Muscle layer of colon (tissue), 2 donors: ENCODE results near the gene PNLIPRP3.

Experiments
- H3K27ac ChIP-seq: one replicate; pipeline ENCODE4 v1.7.0; 2013; ENCODE audit warnings: low read depth, mild to moderate bottlenecking, low read length, moderate library complexity
- H3K27me3 ChIP-seq, 2 donors: one replicate each; pipeline ENCODE4 v1.7.0; 2013; ENCODE audit warnings: low read length in 2 of 2, mild to moderate bottlenecking in 2 of 2; ENCODE audit not compliant: insufficient read depth in 2 of 2, control insufficient read depth in 1 of 2
- H3K36me3 ChIP-seq: one replicate; pipeline ENCODE4 v1.7.0; 2013; ENCODE audit warnings: mild to moderate bottlenecking, low read length; ENCODE audit not compliant: insufficient read depth
- H3K4me1 ChIP-seq: one replicate; pipeline ENCODE4 v1.7.0; 2013; ENCODE audit warnings: mild to moderate bottlenecking, low read length; ENCODE audit not compliant: insufficient read depth
- H3K4me3 ChIP-seq, 2 donors: one replicate each; pipeline ENCODE4 v1.7.0; 2013; ENCODE audit warnings: low read length in 2 of 2, low read depth in 1 of 2, mild to moderate bottlenecking in 1 of 2, moderate library complexity in 1 of 2
- H3K9ac ChIP-seq: one replicate; pipeline ENCODE4 v1.7.0; 2013; ENCODE audit warnings: low read length
- H3K9me3 ChIP-seq: one replicate; pipeline ENCODE4 v1.7.0; 2013; ENCODE audit warnings: mild to moderate bottlenecking, low read length
- donor health status: abdominal sarcoma.
- donor health status: Adenocarcinoma of cecum.

Gene PNLIPRP3

GRCh38 chr10:116476461-116476860 lies 48.8 kb downstream of the PNLIPRP3 start:
- Histone ChIP-seq H3K36me3 (no peaks in the 10 kb centered on the region), H3K4me3 (no peak overlapping the region), H3K27ac (no peak overlapping the region), H3K4me1 (peaks cover 14% of the 10 kb centered on the region), H3K27me3 (no peaks in the 10 kb centered on the region), H3K9ac (no peak overlapping the region), H3K9me3 (no peaks in the 10 kb centered on the region)

- Histone ChIP-seq H3K36me3 (no peaks in the 10 kb centered on the region), H3K27me3 (no peaks in the 10 kb centered on the region), H3K9ac (no peak overlapping the region), H3K27ac (no peak overlapping the region), H3K9me3 (no peaks in the 10 kb centered on the region), H3K4me3 (no peak overlapping the region), H3K4me1 (peaks cover 7% of the 10 kb centered on the region)
Observed at GRCh38 chr10:116477986-116478664, 50.5 kb downstream of the PNLIPRP3 start.

DNA sequence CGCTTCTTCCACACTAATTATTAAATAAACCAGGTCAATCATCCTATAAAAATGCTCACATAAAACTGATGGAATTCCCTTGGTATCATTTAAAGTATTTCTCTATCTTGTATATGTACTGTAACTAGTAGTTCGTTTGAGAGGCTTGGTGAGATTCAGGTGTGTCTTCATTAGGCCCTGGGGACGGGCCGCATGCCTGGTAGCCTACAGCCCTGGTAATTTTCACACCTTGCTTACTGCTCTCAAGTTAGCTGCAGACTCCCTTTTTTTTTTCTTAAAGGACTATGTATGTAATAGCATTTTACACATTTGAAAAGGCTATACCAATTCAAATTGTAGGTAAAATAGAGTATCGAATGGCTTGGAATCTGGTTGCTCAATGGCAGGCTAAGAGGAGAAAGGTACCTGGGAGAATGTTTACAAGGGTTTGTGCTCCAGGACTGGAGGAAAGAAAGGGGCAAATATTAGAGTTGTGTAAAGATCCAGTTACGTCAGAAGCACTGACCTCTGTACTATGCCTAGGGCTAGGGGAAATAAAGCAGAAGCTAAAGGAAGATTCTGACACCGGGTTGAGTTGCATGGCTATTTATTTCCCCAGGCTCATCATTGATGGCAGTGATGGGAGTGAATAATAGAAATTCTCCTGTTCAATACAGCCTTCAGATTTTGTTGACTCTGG lies 59.3 kb downstream of the PNLIPRP3 start:
- H3K27me3 ChIP-seq = no peaks in the 10 kb centered on the region
- no peak overlapping the region for H3K9ac ChIP-seq
- no peak overlapping the region for H3K4me3 ChIP-seq
- H3K4me1 ChIP-seq = no peaks in the 10 kb centered on the region
- no peaks in the 10 kb centered on the region for H3K36me3 ChIP-seq
- no peaks in the 10 kb centered on the region for H3K9me3 ChIP-seq
- H3K27ac ChIP-seq = no peak overlapping the region

DNA sequence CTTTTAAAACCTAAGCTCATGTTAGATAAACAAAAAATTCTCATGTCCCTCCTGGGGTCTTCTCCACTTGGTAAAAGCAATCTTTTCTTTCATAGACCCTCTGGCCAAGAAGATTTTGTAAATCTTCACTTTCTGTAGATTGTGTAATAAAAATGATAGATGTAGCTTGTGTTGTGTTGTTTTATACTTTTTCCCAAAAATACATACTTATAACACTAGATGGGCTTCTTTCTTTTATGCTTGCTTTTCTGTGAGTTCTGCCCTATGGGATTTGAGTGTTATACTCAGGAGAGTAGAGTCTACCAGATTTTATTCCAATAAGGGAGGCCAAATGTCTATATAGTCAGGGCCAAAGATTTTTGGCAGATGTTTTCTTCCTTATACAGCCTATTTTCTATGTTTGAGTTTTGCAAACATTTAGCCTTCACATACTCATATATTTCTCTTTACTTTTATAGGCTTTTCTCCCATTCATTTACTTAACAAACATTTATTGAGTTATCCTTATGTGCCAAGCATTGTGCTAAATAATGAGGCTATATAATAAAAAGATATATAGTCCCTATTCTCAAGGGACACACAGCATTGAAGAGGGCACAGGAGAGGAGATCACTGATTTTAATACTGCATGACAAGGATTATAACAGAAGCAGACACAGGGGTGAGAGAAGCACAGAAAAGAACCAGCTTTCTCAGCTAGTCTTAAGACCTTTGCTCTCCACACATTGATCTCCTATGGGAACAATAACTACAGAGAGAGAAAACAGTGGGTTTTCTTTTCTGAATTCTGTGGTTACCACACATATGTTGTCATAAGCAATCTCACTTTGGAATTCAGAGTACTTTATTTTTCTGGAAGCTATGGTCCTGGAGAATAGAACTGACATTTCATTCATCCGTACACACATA lies 60.1 kb downstream of the PNLIPRP3 start:
- Histone ChIP-seq H3K36me3 (no peaks in the 10 kb centered on the region), H3K4me3 (no peak overlapping the region), H3K27ac (no peak overlapping the region), H3K9me3 (no peaks in the 10 kb centered on the region), H3K9ac (no peak overlapping the region), H3K4me1 (no peaks in the 10 kb centered on the region), H3K27me3 (no peaks in the 10 kb centered on the region)

DNA sequence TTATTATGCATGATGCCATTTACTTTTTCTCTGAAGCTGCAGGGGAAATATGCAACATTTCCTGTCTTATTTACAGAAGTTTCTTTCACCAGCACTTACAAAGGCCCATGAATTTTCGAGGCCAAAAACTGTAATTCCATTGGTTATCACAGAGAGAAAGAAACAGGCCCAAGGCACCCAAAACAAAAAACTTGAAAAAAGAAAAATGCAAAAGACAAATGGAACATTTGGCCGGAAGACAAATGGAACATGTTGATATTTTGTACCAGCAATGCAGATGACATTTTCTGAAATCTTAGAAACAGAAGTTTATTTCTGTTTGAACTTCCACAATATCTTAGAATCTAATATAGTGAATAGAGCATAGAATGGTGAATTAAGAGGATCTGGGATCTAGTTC lies 61.8 kb downstream of the PNLIPRP3 start:
- no peaks in the 10 kb centered on the region for H3K4me1 ChIP-seq
- no peak overlapping the region for H3K9ac ChIP-seq
- no peaks in the 10 kb centered on the region for H3K27me3 ChIP-seq
- H3K9me3 ChIP-seq = no peaks in the 10 kb centered on the region
- no peak overlapping the region for H3K27ac ChIP-seq
- no peaks in the 10 kb centered on the region for H3K36me3 ChIP-seq
- no peak overlapping the region for H3K4me3 ChIP-seq

GRCh38 chr10:116490028-116490662 lies 62.5 kb downstream of the PNLIPRP3 start:
- Histone ChIP-seq H3K4me1 (no peaks in the 10 kb centered on the region), H3K36me3 (no peaks in the 10 kb centered on the region), H3K4me3 (no peak overlapping the region), H3K27me3 (no peaks in the 10 kb centered on the region), H3K27ac (no peak overlapping the region), H3K9me3 (no peaks in the 10 kb centered on the region), H3K9ac (no peak overlapping the region)

DNA sequence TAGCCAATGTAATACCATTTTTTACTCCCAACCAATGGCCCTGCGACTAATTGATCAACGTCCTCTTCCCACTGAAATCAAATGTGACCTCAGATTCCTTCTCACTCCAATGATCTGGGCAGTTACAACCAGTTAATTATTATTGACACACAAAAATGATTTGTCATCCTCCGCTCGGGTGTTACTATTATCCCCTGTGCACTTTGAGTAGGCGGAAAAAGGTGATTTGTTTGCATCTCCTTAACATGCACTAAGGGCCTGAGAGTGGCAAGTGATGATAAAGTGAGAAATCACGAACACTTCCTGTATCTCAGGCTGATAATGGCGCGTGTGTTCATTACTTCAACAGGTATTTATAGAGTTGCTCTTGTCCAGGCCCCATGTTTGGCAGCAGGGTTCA lies 77.1 kb downstream of the PNLIPRP3 start:
- Histone ChIP-seq H3K4me3 (no peak overlapping the region), H3K27ac (no peak overlapping the region)

GRCh38 chr10:116510565-116510964 lies 82.9 kb downstream of the PNLIPRP3 start:
- Histone ChIP-seq H3K36me3 (no peaks in the 10 kb centered on the region), H3K9ac (no peak overlapping the region), H3K9me3 (no peaks in the 10 kb centered on the region), H3K27ac (no peak overlapping the region), H3K4me3 (no peak overlapping the region), H3K4me1 (no peaks in the 10 kb centered on the region), H3K27me3 (no peaks in the 10 kb centered on the region)

More for the DNA sequence above, 77.1 kb downstream of the PNLIPRP3 start:
- H3K9ac ChIP-seq = no peak overlapping the region
- H3K9me3 ChIP-seq = no peaks in the 10 kb centered on the region
- no peaks in the 10 kb centered on the region for H3K36me3 ChIP-seq
- no peaks in the 10 kb centered on the region for H3K27me3 ChIP-seq
- no peaks in the 10 kb centered on the region for H3K4me1 ChIP-seq

GRCh38 chr10:116511365-116511764 lies 83.7 kb downstream of the PNLIPRP3 start:
- Histone ChIP-seq H3K36me3 (no peaks in the 10 kb centered on the region), H3K9me3 (no peaks in the 10 kb centered on the region), H3K9ac (no peak overlapping the region), H3K27ac (no peak overlapping the region), H3K4me3 (no peak overlapping the region), H3K4me1 (no peaks in the 10 kb centered on the region), H3K27me3 (no peaks in the 10 kb centered on the region)

GRCh38 chr10:116521424-116522290 lies 94.0 kb downstream of the PNLIPRP3 start:
- Histone ChIP-seq H3K4me3 (no peak overlapping the region), H3K27me3 (no peaks in the 10 kb centered on the region), H3K36me3 (no peaks in the 10 kb centered on the region), H3K9ac (no peak overlapping the region), H3K27ac (no peak overlapping the region), H3K9me3 (no peaks in the 10 kb centered on the region), H3K4me1 (no peaks in the 10 kb centered on the region)
